DOHH2 (cell line): ENCODE data around the gene MPRIP.

Experiments used
- H3F3A ChIP-seq: fragments of 200-600 bp; sonication (generic), shearing (Covaris generic); 2 replicates; pipeline ENCODE4 v1.6.0; 2016; ENCODE audit warnings: antibody characterized with exemption, mild to moderate bottlenecking; ENCODE audit not compliant: control insufficient read depth, insufficient read depth
- H3K27ac ChIP-seq: fragments of 200-600 bp; sonication (generic); 2 replicates; pipeline ENCODE4 v1.5.1; 2014; ENCODE audit warnings: low read depth, mild to moderate bottlenecking, low read length, moderate library complexity
- H3K27me3 ChIP-seq: fragments of 200-600 bp; sonication (generic); 2 replicates; pipeline ENCODE4 v1.6.1; 2014; ENCODE audit warnings: mild to moderate bottlenecking, low read length, mixed read lengths; ENCODE audit not compliant: control insufficient read depth
- H3K36me3 ChIP-seq: fragments of 200-600 bp; sonication (generic); 2 replicates; pipeline ENCODE4 v1.6.1; 2014; ENCODE audit warnings: mild to moderate bottlenecking, low read length, moderate library complexity, mixed read lengths; ENCODE audit not compliant: control insufficient read depth
- H3K4me1 ChIP-seq: fragments of 200-600 bp; sonication (generic); 2 replicates; pipeline ENCODE4 v1.6.1; 2014; ENCODE audit warnings: mild to moderate bottlenecking, low read length, mixed read lengths; ENCODE audit not compliant: control insufficient read depth
- H3K4me2 ChIP-seq: fragments of 200-600 bp; sonication (generic); 2 replicates; pipeline ENCODE4 v1.6.0; 2014; ENCODE audit warnings: mild to moderate bottlenecking, low read length, moderate library complexity
- H3K4me3 ChIP-seq: fragments of 200-600 bp; sonication (generic); 2 replicates; pipeline ENCODE4 v1.5.1; 2014; ENCODE audit warnings: mild to moderate bottlenecking, low read length, mixed read lengths
- H3K79me2 ChIP-seq: fragments of 200-600 bp; sonication (generic); 2 replicates; pipeline ENCODE4 v1.6.1; 2014; ENCODE audit warnings: mild to moderate bottlenecking, low read length, mixed read lengths; ENCODE audit not compliant: control insufficient read depth
- H3K9me2 ChIP-seq: fragments of 200-600 bp; sonication (generic); replicated peaks from 2 replicates; pipeline ENCODE4 v1.6.1; 2014; ENCODE audit warnings: mild to moderate bottlenecking, low read length, mixed read lengths; ENCODE audit not compliant: control insufficient read depth
- H3K9me3 ChIP-seq: fragments of 200-600 bp; sonication (generic); 2 replicates; pipeline ENCODE4 v1.6.1; 2014; ENCODE audit warnings: antibody characterized with exemption, low read length, mixed read lengths; ENCODE audit not compliant: control insufficient read depth, insufficient read depth
- H4K20me1 ChIP-seq: fragments of 200-600 bp; sonication (generic); 2 replicates; pipeline ENCODE4 v1.6.0; 2014; ENCODE audit warnings: low read depth, mild to moderate bottlenecking, antibody characterized with exemption, low read length, moderate library complexity; ENCODE audit not compliant: control insufficient read depth, insufficient read depth
- EZH2phosphoT487 ChIP-seq: fragments of 200-600 bp; sonication (generic); IDR thresholded peaks from 2 replicates; pipeline ENCODE4 v1.6.1; 2017; ENCODE audit warnings: borderline replicate concordance, mild to moderate bottlenecking, antibody characterized with exemption, low read length, moderate library complexity, mixed read lengths
- TF ChIP-seq, protein P1 (sequence below): fragments of 200-600 bp; sonication (generic); IDR thresholded peaks from one replicate; pipeline ENCODE4 v1.5.1; 2014; ENCODE audit warnings: antibody characterized with exemption, mild to moderate bottlenecking, low read depth, low read length; ENCODE audit not compliant: poor library complexity, severe bottlenecking

MPRIP gene

DNA sequence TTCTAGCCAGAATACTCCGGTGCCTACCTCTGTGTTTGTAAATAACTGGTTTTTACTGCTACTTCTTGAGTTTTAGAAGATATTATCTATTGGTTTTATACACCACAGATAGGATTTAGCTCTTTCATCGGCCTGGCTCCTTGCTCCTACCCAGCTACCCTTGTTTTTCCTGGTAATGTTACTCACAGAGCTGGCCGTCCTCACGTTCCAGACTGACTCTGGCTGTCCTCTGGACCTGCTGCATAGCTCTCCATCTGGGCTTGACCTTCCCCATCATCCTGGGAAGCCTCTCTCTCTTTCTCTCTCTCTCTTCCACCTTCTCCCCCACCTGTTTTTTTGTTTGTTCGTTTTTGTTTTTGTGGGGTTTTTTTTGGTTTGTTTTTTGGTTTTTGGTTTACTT is 51.5 kb downstream of the MPRIP start:
- H3K27ac ChIP-seq, result no peak overlapping the region
- peaks cover 4% of the 10 kb centered on the region for H3K36me3 ChIP-seq
- H3K4me1 ChIP-seq, result peaks cover 15% of the 10 kb centered on the region

DNA sequence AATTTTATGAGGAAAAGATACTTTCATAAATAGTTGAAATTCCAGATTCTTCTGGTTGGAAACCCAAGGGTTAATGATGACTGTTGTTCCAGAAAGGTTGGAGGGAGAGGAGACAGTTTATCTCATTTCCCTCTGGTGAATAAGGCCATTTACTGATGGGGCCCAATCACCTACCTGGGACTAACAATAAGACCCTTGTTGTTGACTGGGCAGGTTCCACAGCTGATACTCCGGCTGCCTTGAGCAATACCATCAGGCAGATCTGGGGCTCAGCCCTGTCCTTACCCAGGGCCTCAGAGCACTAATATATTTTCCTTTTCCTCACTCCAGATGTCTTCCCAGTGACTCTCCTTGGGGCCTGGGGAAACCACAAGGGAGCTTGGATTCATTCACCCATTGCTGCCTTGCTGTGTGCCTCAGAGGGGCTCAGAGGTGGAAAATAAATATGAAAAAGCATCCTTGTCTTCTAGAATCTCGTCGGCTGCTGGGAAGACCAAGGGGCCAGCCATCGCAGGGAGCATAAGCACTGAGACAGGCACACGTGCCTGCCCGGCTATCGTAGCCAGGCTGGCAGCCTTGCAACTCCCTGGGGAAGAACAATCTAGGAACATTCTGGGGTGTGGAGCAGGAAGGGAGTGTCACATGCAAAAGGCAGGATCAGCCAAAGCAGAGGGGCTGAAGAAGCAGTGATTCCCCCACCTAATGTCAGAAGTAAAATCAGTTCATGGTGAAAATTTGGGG is 54.4 kb downstream of the MPRIP start:
- Histone ChIP-seq H3K27me3 (no peaks in the 10 kb centered on the region), H3K79me2 (peaks cover 14% of the 10 kb centered on the region), H3K4me2 (no peak overlapping the region), H4K20me1 (no peaks in the 10 kb centered on the region; the same call in 1 of the 2 replicates), H3K36me3 (peaks cover 4% of the 10 kb centered on the region), H3K4me1 (peaks cover 3% of the 10 kb centered on the region; the same call in 1 of the 2 replicates), H3K9me3 (no peaks in the 10 kb centered on the region), H3K4me3 (no peak overlapping the region), H3F3A (no peaks in the 10 kb centered on the region), H3K27ac (no peak overlapping the region), H3K9me2 (no peaks in the 10 kb centered on the region)
- TF ChIP-seq, protein P1, sequence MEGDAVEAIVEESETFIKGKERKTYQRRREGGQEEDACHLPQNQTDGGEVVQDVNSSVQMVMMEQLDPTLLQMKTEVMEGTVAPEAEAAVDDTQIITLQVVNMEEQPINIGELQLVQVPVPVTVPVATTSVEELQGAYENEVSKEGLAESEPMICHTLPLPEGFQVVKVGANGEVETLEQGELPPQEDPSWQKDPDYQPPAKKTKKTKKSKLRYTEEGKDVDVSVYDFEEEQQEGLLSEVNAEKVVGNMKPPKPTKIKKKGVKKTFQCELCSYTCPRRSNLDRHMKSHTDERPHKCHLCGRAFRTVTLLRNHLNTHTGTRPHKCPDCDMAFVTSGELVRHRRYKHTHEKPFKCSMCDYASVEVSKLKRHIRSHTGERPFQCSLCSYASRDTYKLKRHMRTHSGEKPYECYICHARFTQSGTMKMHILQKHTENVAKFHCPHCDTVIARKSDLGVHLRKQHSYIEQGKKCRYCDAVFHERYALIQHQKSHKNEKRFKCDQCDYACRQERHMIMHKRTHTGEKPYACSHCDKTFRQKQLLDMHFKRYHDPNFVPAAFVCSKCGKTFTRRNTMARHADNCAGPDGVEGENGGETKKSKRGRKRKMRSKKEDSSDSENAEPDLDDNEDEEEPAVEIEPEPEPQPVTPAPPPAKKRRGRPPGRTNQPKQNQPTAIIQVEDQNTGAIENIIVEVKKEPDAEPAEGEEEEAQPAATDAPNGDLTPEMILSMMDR, result no peak
- TF ChIP-seq EZH2phosphoT487, result no peak

More for the DNA sequence above, 51.5 kb downstream of the MPRIP start:
- H3K9me2 ChIP-seq, result no peaks in the 10 kb centered on the region
- H3K9me3 ChIP-seq, result no peaks in the 10 kb centered on the region
- no peaks in the 10 kb centered on the region; the same call in 1 of the 2 replicates for H3F3A ChIP-seq
- H3K4me3 ChIP-seq, result no peak overlapping the region
- no peak overlapping the region for H3K4me2 ChIP-seq
- TF ChIP-seq EZH2phosphoT487, result no peak
- TF ChIP-seq, protein P1, result no peak
- H3K27me3 ChIP-seq, result no peaks in the 10 kb centered on the region
- H4K20me1 ChIP-seq, result no peaks in the 10 kb centered on the region; the same call in 1 of the 2 replicates
- H3K79me2 ChIP-seq, result peaks cover 15% of the 10 kb centered on the region

DNA sequence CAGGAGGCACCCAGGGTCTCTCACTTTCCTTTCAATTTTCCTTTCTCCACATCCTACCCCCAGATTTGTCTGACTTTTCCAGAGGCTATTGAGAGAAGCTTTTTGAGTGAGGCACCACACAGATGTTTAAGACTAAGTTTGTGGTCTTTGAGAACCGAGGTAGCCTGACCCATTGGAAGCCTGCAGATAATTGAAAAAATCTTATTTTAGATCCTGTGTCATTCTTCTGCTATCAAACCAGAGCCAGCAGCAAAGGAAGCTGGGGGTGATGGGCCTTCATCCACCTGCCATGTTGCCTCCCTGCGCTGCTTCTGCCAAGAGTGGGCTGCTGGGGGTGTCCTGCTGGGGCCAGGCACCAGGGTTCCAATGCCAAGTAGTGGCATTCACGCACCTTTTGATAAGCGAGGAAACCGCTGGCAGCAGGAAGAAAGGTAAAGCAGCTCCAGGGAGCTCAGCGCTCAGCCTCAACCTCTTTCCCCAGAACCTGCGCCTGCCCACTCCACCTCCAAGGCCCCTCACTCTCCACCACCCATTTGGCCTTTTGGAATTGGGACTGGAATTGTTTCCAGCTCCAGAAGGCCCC is 55.6 kb downstream of the MPRIP start:
- Histone ChIP-seq H3K79me2 (peaks cover 12% of the 10 kb centered on the region), H3K9me2 (no peaks in the 10 kb centered on the region), H3K27ac (no peak overlapping the region), H3K4me3 (no peak overlapping the region), H3K27me3 (no peaks in the 10 kb centered on the region), H3K4me2 (no peak overlapping the region), H3K4me1 (no peaks in the 10 kb centered on the region), H3K9me3 (no peaks in the 10 kb centered on the region), H3F3A (no peaks in the 10 kb centered on the region), H3K36me3 (peaks cover 4% of the 10 kb centered on the region), H4K20me1 (no peaks in the 10 kb centered on the region)
- no peak for TF ChIP-seq EZH2phosphoT487
- TF ChIP-seq, protein P1, result no peak
